ENCODE results near the gene DNAJC19.
"Not testable (repeated sequence)": the region's sequence is repeated elsewhere in the genome, so short reads cannot be mapped to it uniquely, and the experiment has no call there.

DNAJC19 gene

DNA sequence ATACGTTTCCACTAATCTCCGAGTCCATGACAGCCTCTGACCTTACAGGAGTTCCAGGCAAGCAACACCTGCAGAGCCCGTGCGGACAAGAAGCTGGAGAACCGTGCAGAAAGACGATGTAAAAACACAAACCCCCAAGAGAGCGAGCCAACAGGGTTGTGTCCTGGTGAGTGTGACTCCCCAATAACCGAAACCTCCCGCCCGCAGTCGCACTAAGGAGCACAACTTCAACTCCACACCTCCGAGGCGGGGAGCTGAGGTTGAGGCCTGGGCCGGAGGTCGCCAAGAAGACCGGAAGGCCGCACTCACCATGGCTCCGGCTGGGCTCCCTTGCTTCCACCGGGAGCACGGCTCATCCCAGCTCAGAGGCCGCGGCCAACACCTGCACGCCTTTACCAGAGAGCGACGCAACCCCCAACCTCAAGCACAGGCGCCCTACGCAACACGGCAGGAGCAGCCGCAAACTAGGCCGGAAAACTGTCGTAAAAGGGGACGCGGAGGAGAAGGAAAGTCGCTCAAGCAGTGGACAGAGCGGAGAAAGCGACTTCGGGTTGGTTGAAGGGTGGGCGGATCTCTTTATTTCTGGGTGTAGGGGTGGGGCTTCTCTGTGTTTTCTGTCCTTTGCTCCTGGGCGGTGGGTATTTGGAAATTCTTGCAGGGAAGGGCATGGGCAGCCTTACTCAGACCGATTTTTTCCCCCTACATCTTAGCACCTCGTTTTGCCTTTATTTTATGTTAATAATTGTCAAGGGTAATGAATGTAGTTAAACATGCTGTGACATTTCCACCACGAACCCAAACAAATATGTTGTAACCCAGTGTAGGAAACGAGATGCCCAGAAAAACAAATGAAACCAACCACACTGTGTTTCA is at the start of gene DNAJC19:
TSS of gene DNAJC19 (minus strand) at position 446 of the 873 bp plus-strand sequence. CDS start at position 312, 134 bp downstream.
- peak; percentile 76 to 85 for DNase-seq (ENCODE audit: low read depth in 2 of 2)

GRCh38 chr3:181030948-181031347 is 41.4 kb upstream of the DNAJC19 start:
- DNase-seq (ENCODE audit: low read depth in 2 of 2) = no peak

DNA sequence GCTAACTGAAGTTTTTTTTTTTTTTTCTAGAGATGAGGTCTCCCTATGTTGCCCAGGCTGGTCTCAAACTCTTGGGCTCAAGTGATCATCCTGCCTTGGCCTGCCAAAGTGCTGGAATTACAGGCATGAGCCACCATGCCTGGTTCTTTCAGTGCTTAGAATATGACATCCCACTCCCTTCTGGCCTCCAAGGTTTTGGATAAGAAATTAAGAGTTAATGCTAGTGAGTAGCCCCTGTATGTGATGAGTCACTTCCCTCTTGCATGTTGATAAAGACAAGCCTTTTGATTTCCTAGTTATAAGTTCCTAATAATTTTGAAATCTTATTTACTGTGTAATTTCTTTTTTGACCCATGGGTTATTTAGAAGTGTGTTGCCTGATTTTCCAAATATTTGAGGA is 35.7 kb upstream of the DNAJC19 start:
- no peak for DNase-seq (ENCODE audit: low read depth in 2 of 2)

DNA sequence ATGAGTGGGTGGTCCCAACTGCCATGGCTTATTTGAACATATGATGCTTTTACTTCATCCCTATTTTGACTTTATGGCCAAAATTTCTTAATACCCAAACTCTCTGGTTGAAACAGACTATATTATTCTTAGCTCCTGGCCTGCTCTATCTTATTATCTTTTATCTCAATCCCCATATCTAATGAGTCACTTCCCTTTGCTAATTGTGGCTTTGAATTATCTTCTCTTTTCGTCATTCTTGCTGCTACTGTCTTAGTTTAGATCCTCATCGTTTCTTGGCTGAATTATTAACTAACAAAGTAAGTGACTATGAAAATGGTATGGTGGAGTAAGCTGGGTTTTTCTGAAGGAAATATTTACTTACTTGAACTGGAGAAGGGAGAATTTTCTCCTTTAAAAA is 28.2 kb upstream of the DNAJC19 start:
- DNase-seq (ENCODE audit: low read depth in 2 of 2) = no peak

GRCh38 chr3:181009225-181009624 is 19.7 kb upstream of the DNAJC19 start:
- peak; percentile 11 to 38 for DNase-seq (ENCODE audit: low read depth in 2 of 2)

DNA sequence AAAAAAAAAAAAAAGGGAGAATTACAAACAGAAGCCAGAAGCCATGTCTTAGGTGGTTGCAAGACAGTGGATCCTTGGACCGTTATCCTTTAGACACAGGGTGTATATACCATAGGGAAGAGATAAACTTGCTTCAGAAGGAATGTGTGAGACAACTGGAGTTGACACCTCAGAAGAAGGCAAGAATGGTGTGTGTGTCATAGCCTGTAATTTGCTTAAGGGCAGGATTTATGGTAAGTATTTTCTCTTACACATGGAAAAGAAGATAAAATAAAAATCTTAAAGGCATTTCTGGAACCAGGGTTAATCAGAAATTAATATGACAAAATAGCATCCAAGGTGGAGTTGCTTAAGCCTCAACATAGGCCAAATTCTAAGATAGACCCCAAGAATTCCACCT is 19.3 kb upstream of the DNAJC19 start:
- no peak for DNase-seq (ENCODE audit: low read depth in 2 of 2)

- no peak for DNase-seq (ENCODE audit: low read depth in 2 of 2)
These were observed 17.7 kb upstream of the DNAJC19 start for GRCh38 chr3:181007262-181007661.

- no peak for DNase-seq (ENCODE audit: low read depth in 2 of 2)
These were observed 17.0 kb upstream of the DNAJC19 start for GRCh38 chr3:181006541-181006940.

DNA sequence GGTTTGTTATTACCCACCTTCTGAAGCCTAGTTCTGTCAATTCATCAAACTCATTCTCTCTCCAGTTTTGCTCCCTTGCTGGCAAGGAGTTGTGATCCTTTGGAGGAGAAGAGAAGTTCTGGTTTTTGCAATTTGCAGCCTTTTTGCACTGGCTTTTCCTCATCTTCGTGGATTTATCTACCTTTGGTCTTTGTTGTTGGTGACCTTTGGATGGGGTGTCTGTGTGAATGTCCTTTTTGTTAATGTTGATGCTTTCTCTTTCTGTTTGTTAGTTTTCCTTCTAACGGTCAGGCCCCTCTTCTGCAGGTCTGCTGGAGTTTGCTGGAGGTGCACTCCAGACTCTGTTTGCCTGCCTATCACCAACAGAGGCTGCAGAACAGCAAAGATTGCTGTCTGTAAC is 13.9 kb upstream of the DNAJC19 start:
- DNase-seq (ENCODE audit: low read depth in 2 of 2) = not testable (repeated sequence)

GRCh38 chr3:181002331-181002730 is 12.8 kb upstream of the DNAJC19 start:
- DNase-seq (ENCODE audit: low read depth in 2 of 2) = not testable (repeated sequence)

GRCh38 chr3:180996415-180996932 is 6.9 kb upstream of the DNAJC19 start:
- no peak for DNase-seq (ENCODE audit: low read depth in 2 of 2)

GRCh38 chr3:180990505-180990904 is 969 bp upstream of the DNAJC19 start:
- no peak for DNase-seq (ENCODE audit: low read depth in 2 of 2)

- no peak for DNase-seq (ENCODE audit: low read depth in 2 of 2)
These were observed 2.2 kb downstream of the DNAJC19 start for GRCh38 chr3:180987344-180987743.

DNA sequence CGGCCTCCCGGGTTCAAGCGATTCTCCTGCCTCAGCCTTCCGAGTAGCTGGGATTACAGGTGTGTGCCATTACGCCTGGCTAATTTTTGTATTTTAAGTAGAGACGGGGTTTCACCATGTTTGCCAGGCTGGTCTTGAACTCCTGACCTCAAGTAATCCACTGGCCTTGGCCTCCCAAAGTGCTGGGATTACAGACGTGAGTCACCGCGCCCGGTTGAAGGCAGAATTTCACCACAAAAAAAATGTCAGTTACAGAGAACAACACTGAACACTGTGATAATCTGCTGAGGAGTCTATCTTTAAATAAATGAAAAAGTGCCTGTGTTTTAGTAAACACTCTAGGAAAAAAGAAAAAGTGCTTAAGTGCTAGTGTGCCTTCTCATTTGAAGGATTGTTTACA is 3.2 kb downstream of the DNAJC19 start:
- DNase-seq (ENCODE audit: low read depth in 2 of 2) = not testable (repeated sequence)

GRCh38 chr3:180983136-180983535 is 6.4 kb downstream of the DNAJC19 start:
- no peak for DNase-seq (ENCODE audit: low read depth in 2 of 2)

DNA sequence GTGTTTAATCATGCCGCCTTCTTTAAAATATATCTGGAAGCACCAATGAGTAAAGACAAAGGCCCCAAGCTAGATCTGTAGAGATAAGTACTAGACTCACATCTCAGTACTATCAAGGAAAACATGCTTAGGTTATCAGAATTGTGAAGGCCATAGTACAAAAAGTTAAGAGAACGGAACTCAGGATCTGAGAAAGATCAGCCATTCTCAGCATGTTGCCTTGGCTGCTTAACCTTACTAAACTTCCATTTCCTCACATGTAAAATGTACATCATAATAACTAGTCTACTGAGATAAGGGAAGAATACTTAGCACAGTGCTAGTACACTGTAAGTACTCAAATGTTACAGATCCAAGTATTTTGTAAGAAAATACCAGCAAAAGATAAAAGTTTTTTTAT is 7.6 kb downstream of the DNAJC19 start:
- no peak for DNase-seq (ENCODE audit: low read depth in 2 of 2)

- no peak for DNase-seq (ENCODE audit: low read depth in 2 of 2)
These were observed 8.9 kb downstream of the DNAJC19 start for GRCh38 chr3:180980611-180981010.

GRCh38 chr3:180979961-180980360 is 9.6 kb downstream of the DNAJC19 start:
- DNase-seq (ENCODE audit: low read depth in 2 of 2) = no peak

DNA sequence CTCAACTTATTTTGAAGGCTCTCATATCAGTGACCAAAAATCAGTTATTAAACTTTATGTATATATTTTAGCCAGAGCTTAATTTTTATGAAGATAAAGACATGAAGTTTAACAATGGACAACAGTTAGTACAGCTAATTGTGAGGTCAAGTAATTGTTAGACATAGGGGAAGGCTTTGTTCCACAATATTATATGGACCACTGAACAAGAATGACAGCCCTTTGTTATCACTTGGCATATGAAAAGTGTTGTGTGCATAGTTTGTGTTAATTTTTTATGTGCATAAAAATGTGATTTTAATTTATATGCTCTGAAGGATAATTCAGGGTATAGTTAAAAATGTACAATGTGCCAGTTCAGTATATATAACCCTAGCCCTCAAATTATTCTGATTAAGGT is 12.0 kb downstream of the DNAJC19 start:
- DNase-seq (ENCODE audit: low read depth in 2 of 2) = no peak

DNA sequence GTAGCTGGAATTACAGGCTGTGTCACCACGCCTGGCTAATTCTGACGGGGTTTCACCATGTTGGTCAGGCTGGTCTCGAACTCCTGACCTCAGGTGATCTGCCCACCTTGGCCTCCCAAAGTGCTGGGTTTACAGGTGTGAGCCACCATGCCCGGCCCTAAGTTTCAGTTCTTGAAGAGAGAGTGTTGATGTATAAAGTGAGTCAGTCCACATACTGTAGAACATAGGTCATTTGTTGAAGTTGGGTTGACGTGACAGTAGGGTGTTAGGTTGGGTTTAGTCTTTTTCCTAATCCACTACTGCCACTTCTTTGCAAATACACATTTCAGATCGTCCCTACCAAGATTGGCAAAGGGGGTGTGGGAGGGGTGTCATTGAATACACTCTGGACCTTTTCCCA is 15.2 kb downstream of the DNAJC19 start:
- DNase-seq (ENCODE audit: low read depth in 2 of 2) = no peak

GRCh38 chr3:180973543-180973942 is 16.0 kb downstream of the DNAJC19 start:
- DNase-seq (ENCODE audit: low read depth in 2 of 2) = no peak

GRCh38 chr3:180970931-180971330 is 18.6 kb downstream of the DNAJC19 start:
- no peak for DNase-seq (ENCODE audit: low read depth in 2 of 2)

GRCh38 chr3:180962530-180962929 is 27.0 kb downstream of the DNAJC19 start:
- DNase-seq (ENCODE audit: low read depth in 2 of 2) = no peak
